Smooth muscle cell (in vitro differentiated cells): ENCODE data around the gene SUCO. TPM values are rescaled to one million over a fixed set of nuclear protein-coding genes. Genes with fewer than 3 reads are reported as not detected.
"Not testable (repeated sequence)": the region's sequence is repeated elsewhere in the genome, so short reads cannot be mapped to it uniquely, and the experiment has no call there.

Experiments
- DNase-seq: peaks from one replicate; lab custom pipeline; 2025; ENCODE audit not compliant: unreplicated experiment; lab: John Stamatoyannopoulos, UW
- H2AFZ ChIP-seq: fragments of 200-600 bp; sonication (generic); 2 replicates; pipeline ENCODE4 v1.6.0; 2016; ENCODE audit warnings: antibody characterized with exemption, low read depth, mild to moderate bottlenecking
- H3F3A ChIP-seq: fragments of 200-600 bp; sonication (generic); 2 replicates; pipeline ENCODE4 v1.6.0; 2017; ENCODE audit warnings: antibody characterized with exemption, low read depth
- H3K27ac ChIP-seq: fragments of 200-600 bp; sonication (generic); 2 replicates; pipeline ENCODE4 v1.5.1; 2016; ENCODE audit warnings: low read depth, mild to moderate bottlenecking
- H3K27me3 ChIP-seq: fragments of 200-600 bp; sonication (generic); 2 replicates; pipeline ENCODE4 v1.6.1; 2016; ENCODE audit warnings: low read depth, mild to moderate bottlenecking
- H3K36me3 ChIP-seq: fragments of 200-600 bp; sonication (generic); 2 replicates; pipeline ENCODE4 v1.5.1; 2016; ENCODE audit warnings: low read depth
- H3K4me1 ChIP-seq: fragments of 200-600 bp; sonication (generic); 2 replicates; pipeline ENCODE4 v1.5.1; 2016; ENCODE audit warnings: low read depth
- H3K4me2 ChIP-seq: fragments of 200-600 bp; sonication (generic); 2 replicates; pipeline ENCODE4 v1.6.0; 2016; ENCODE audit warnings: mild to moderate bottlenecking
- H3K4me3 ChIP-seq: fragments of 200-600 bp; sonication (generic); 2 replicates; pipeline ENCODE4 v1.5.1; 2016; ENCODE audit warnings: mild to moderate bottlenecking
- H3K79me2 ChIP-seq: fragments of 200-600 bp; sonication (generic); 2 replicates; pipeline ENCODE4 v1.6.0; 2016; ENCODE audit warnings: low read depth, mild to moderate bottlenecking
- H3K9ac ChIP-seq: fragments of 200-600 bp; sonication (generic); 2 replicates; pipeline ENCODE4 v1.6.0; 2016; ENCODE audit warnings: low read depth
- H3K9me3 ChIP-seq: fragments of 200-600 bp; sonication (generic); replicated peaks from 2 replicates; pipeline ENCODE4 v1.5.1; 2016; ENCODE audit warnings: low read depth
- H4K20me1 ChIP-seq: fragments of 200-600 bp; sonication (generic); 2 replicates; pipeline ENCODE4 v1.6.0; 2016; ENCODE audit warnings: low read depth
- WGBS: methylation state at CpG from one replicate; pipeline ENCODE4 v1.1.7; 2016; ENCODE audit warnings: low lambda C conversion rate; 5-methylcytosine and 5-hydroxymethylcytosine counted together
- polyA plus RNA-seq: library from polyadenylated mRNA; unstranded; fragments of >200 nt; fragmentation: Nextera tagmentation; extraction: Ambion mirVana; gene quantifications from 2 replicates; pipeline ENCODE4 v1.2.1, GENCODE V29; 2016
- total RNA-seq: library from RNA; depleted of rRNA; stranded (reverse); fragments of >200 nt; gene quantifications from 2 replicates; pipeline ENCODE4 v1.2.3, GENCODE V29; 2014
- TF ChIP-seq, protein P1 (sequence below): fragments of 200-600 bp; sonication (generic); IDR thresholded peaks from 2 replicates; pipeline ENCODE4 v1.5.1; 2017; ENCODE audit warnings: borderline replicate concordance, mild to moderate bottlenecking, antibody characterized with exemption; ENCODE audit not compliant: insufficient read depth, poor library complexity, severe bottlenecking

The SUCO gene
- total and polyA plus RNA-seq, 2 experiments from 2014 or later: 16.9 to 96.7 TPM

DNA sequence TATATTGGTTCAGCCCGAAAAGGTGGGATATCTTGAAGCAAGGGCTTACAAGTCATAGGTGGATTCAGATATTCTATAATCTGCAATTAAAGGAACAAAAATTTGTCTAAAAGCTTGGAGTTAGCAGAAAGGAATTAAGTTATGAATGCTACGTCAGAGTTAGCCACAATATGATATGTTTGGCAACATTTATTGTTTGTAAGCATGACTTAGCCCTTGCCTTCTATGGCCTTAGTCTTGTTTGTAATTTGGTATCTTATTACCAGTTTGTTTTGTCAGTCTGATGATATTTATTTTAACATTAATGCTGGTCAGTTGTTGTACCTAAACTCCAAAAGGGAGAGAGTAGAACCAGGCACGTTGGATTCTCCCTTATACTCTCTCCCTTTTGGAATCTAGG, 43.1 kb upstream of the SUCO start:
- Histone ChIP-seq H2AFZ (no peak overlapping the region), H3K9me3 (no peaks in the 10 kb centered on the region), H4K20me1 (no peaks in the 10 kb centered on the region), H3F3A (no peaks in the 10 kb centered on the region), H3K27ac (no peak overlapping the region), H3K4me1 (no peaks in the 10 kb centered on the region), H3K79me2 (no peaks in the 10 kb centered on the region), H3K4me3 (no peak overlapping the region), H3K9ac (no peak overlapping the region), H3K27me3 (no peaks in the 10 kb centered on the region), H3K36me3 (no peaks in the 10 kb centered on the region), H3K4me2 (no peak overlapping the region)
- TF ChIP-seq, protein P1, sequence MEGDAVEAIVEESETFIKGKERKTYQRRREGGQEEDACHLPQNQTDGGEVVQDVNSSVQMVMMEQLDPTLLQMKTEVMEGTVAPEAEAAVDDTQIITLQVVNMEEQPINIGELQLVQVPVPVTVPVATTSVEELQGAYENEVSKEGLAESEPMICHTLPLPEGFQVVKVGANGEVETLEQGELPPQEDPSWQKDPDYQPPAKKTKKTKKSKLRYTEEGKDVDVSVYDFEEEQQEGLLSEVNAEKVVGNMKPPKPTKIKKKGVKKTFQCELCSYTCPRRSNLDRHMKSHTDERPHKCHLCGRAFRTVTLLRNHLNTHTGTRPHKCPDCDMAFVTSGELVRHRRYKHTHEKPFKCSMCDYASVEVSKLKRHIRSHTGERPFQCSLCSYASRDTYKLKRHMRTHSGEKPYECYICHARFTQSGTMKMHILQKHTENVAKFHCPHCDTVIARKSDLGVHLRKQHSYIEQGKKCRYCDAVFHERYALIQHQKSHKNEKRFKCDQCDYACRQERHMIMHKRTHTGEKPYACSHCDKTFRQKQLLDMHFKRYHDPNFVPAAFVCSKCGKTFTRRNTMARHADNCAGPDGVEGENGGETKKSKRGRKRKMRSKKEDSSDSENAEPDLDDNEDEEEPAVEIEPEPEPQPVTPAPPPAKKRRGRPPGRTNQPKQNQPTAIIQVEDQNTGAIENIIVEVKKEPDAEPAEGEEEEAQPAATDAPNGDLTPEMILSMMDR: no peak
- DNase-seq: no peak
- 94% methylated on average over 3 of the region's 3 CpGs for WGBS

DNA sequence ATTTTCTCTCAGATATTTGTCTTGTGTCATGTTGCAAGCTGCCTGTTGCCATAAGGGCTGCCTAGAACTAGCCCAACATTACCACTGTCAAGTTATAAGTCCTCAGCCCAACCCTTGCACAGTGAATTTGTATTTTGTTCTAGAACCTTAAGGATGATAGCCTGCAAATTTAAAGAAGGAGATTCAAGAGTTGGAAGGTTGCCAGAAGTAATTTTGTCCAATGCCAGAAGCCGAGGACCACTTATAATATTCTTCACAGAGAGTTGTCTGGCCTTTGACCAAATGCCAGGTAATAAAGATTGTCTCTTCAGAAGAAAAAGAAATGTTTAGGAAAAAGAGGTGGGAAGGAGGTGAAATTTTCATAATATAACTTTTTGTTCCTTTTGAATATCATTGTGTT, 40.5 kb upstream of the SUCO start:
- Histone ChIP-seq H3K27ac (no peak overlapping the region), H2AFZ (no peak overlapping the region), H3K4me2 (no peak overlapping the region), H3K4me3 (no peak overlapping the region), H3K9ac (no peak overlapping the region), H4K20me1 (no peaks in the 10 kb centered on the region), H3K79me2 (no peaks in the 10 kb centered on the region), H3K4me1 (peaks cover 13% of the 10 kb centered on the region), H3K36me3 (no peaks in the 10 kb centered on the region), H3F3A (no peaks in the 10 kb centered on the region), H3K9me3 (no peaks in the 10 kb centered on the region), H3K27me3 (no peaks in the 10 kb centered on the region)
- no peak for DNase-seq
- 88% methylated on average over 1 of the region's 1 CpG for WGBS
- TF ChIP-seq, protein P1: no peak

DNA sequence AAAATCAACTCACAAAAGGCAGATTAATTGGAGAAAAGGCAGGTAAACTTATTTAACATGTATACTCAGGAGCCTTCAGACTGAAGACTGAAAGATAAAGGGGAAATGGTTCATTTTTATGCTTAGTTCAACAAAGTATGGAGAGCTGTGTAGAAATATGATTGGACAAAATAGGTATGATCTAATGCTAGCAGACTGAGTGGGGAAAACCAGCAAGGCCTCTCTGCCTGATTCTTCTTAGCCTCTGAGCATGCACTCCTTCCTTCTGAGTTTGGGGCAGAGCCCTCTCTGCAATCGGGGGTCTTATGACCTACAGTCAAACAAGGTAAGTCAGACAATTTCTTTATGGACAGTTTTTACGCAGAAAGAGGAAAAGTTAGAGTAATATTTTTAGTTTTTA, 38.8 kb upstream of the SUCO start:
- Histone ChIP-seq H3K27ac (no peak overlapping the region), H3F3A (no peaks in the 10 kb centered on the region), H3K9ac (no peak overlapping the region), H2AFZ (no peak overlapping the region), H3K9me3 (no peaks in the 10 kb centered on the region), H3K27me3 (no peaks in the 10 kb centered on the region), H3K79me2 (no peaks in the 10 kb centered on the region), H3K4me2 (no peak overlapping the region), H4K20me1 (no peaks in the 10 kb centered on the region), H3K36me3 (no peaks in the 10 kb centered on the region), H3K4me3 (no peak overlapping the region), H3K4me1 (peaks cover 20% of the 10 kb centered on the region)
- whole genome bisulfite sequencing: 92% methylated on average over 2 of the region's 2 CpGs
- DNase-seq: no peak
- TF ChIP-seq, protein P1: no peak

DNA sequence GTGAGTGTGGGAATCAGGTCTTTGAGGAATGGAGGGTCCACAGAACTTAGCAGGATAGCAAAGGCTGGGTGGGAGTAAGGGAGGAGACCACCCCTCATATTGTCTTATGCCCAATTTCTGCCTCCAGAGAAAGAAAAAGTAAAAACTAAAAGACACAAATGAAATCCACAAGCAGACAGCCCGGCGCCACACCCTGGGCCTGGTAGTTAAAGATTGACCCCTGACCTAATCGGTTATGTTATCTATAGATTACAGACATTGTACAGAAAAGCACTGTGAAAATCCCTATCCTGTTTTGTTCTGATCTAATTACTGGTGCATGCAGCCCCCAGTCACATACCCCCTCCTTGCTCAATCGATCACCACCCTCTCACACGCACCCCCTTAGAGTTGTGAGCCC, 36.8 kb upstream of the SUCO start:
- 44% methylated on average over 5 of the region's 5 CpGs for WGBS
- not testable (repeated sequence) for H3K9me3 ChIP-seq, H3K27ac ChIP-seq, H2AFZ ChIP-seq, H3K27me3 ChIP-seq, H3K4me2 ChIP-seq, H3K36me3 ChIP-seq, H3K9ac ChIP-seq, H4K20me1 ChIP-seq, H3F3A ChIP-seq, H3K79me2 ChIP-seq, H3K4me3 ChIP-seq, DNase-seq
- H3K4me1 ChIP-seq: peaks cover 20% of the 10 kb centered on the region
